Superior temporal gyrus (tissue), 1 donor: Measurements from ENCODE around the gene PCDHGA8.
"Not testable (repeated sequence)": the region's sequence is repeated elsewhere in the genome, so short reads cannot be mapped to it uniquely, and the experiment has no call there.

Experiments
- DNase-seq: peaks from one replicate; pipeline ENCODE4 v3.0.0-alpha.2; 2016; ENCODE audit errors: extremely low spot score

Gene PCDHGA8

GRCh38 chr5:141432308-141432707 lies 39.9 kb downstream of the PCDHGA8 start:
- DNase-seq, result not testable (repeated sequence)

GRCh38 chr5:141432726-141433125 lies 40.3 kb downstream of the PCDHGA8 start:
- not testable (repeated sequence) for DNase-seq

- DNase-seq, result no peak
These were observed 41.6 kb downstream of the PCDHGA8 start for GRCh38 chr5:141434006-141434405.

DNA sequence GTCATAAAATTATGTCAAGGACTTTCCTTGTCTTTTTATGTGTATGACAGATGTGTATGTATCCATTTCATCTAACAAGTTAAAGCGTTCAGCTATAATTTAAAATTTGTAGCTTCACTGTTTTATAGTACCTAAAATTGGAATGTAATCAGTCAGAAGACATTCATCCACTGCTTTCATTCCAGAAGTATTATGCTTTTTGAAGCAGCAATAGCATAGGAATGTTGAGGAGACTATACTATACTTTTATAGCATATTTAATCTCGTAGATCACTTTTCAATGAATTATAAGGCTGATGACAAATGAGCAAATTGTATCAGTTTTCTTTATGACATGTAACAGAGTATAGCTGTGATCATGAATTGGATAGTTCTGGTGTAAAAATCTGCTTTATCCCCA lies 44.8 kb downstream of the PCDHGA8 start:
- no peak for DNase-seq

GRCh38 chr5:141439411-141440141 lies 47.1 kb downstream of the PCDHGA8 start:
- DNase-seq, result no peak

DNA sequence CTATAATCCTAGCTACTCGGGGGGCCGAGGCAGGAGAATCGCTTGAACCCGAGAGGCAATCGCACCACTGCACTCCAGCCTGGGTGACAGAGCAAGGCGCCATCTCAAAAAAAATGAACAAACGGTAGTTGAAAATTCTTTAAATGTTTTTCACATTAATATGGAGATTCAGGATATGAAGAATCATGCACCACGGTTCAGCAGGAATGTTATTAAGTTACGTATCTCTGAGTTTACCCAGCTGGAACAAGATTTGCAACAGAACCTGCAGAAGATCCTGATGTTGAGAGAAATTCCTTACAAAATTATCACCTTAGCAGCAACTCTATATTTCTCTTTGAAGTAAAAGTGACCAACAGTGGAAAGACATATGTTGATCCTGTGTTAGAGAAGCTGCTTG lies 47.9 kb downstream of the PCDHGA8 start:
- no peak for DNase-seq

DNA sequence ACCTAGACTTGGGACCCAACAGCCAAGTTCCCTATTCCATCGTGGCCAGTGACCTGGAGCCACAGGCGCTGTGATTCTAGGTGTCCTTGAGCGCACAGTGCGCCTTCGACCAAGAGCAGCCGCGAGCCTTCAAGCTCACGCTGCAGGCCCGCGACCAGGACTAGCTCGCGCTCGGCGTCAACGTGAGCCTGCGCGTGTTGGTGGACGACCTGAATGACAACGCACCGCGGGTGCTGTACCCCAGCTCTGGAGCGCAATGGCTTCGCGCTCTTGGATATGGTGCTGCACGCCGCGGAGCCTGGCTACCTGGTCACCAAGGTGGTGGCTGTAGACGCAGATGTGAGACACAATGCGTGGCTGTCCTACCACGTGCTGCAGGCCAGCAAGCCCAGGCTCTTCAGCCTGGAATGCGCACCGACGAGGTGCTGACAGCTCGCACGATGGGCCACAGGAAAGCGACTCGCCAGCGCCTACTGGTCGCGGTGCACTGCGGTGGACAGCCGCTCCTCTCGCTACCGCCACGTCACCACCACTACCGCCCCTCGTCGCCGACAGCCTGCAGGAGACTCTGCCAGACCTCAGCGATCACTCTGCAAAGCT lies 49.2 kb downstream of the PCDHGA8 start:
- DNase-seq, result no peak
